GM12878 (cell line): ENCODE results near the gene PIGU.

ENCODE experiments used
- ATF7 ChIP-seq: fragments of 450-650 bp; IDR thresholded peaks from 2 replicates; pipeline ENCODE4 v1.6.1; 2016; ENCODE audit warnings: low read depth, mild to moderate bottlenecking
- CTCF ChIP-seq, 3 experiments: IDR thresholded peaks in 2 of 3; conservative IDR thresholded peaks in 1 of 3; 2 replicates each; pipeline ENCODE4 v1.5.1; 2011; ENCODE audit warnings: low read depth in 3 of 3, low read length in 3 of 3, mild to moderate bottlenecking in 3 of 3, control low read depth in 2 of 3, moderate library complexity in 2 of 3, inconsistent platforms in 1 of 3, mixed read lengths in 1 of 3; ENCODE audit not compliant: control insufficient read depth in 2 of 3, insufficient read depth in 1 of 3; ENCODE audit errors: extremely low read depth in 1 of 3
- ETV6 ChIP-seq, 2 experiments: fragments of 450-650 bp in 1 of 2; IDR thresholded peaks in 1 of 2; conservative IDR thresholded peaks in 1 of 2; 2 replicates each; pipeline ENCODE4 v1.6.1; 2014; ENCODE audit warnings: antibody characterized with exemption in 1 of 2, borderline replicate concordance in 1 of 2, low read depth in 1 of 2, mild to moderate bottlenecking in 1 of 2, moderate library complexity in 1 of 2
- HDAC2 ChIP-seq: fragments of 200-600 bp; sonication (generic); IDR thresholded peaks from 2 replicates; pipeline ENCODE4 v1.6.1; 2017
- JUND ChIP-seq: IDR thresholded peaks from 2 replicates; pipeline ENCODE4 v1.6.1; 2012; ENCODE audit warnings: low read depth, mild to moderate bottlenecking, low read length, improper control_type of control experiment, moderate library complexity
- KDM1A ChIP-seq: fragments of 200-600 bp; sonication (generic); IDR thresholded peaks from 2 replicates; pipeline ENCODE4 v1.6.1; 2016; ENCODE audit warnings: borderline replicate concordance
- POLR2A ChIP-seq: IDR thresholded peaks from 2 replicates; pipeline ENCODE4 v1.6.1; 2011; ENCODE audit warnings: low read depth, mild to moderate bottlenecking, low read length
- TBL1XR1 ChIP-seq: IDR thresholded peaks from 2 replicates; pipeline ENCODE4 v1.6.1; 2012; ENCODE audit warnings: low read depth, low read length, improper control_type of control experiment
- ZNF24 ChIP-seq: fragments of 450-650 bp; IDR thresholded peaks from 2 replicates; pipeline ENCODE4 v1.6.1; 2017; ENCODE audit warnings: antibody characterized with exemption, mild to moderate bottlenecking
- TF ChIP-seq, protein P1 (sequence below): fragments of 150-350 bp; IDR thresholded peaks from 2 replicates; pipeline ENCODE4 v1.6.1; 2016; ENCODE audit warnings: low read depth, low read length

DNA sequence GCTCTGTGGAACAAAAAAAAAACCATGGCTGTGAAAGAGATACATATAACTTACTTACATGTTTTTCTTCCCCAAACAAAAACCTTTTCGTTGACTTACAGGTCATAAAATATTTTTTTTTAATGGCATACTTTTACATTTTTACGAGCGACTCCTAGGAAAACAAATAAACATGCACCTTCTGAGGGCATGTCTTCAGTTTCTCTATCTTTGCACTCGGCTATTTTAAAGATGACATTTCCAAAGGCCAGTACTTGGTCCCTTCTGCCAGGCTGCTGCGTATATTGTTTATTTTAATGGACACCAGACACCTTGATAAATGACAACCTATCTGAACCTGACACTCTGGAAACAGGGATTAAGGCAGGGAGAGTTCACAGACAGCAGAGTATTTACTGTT lies 49.4 kb downstream of the PIGU start:
- TF ChIP-seq, protein P1, sequence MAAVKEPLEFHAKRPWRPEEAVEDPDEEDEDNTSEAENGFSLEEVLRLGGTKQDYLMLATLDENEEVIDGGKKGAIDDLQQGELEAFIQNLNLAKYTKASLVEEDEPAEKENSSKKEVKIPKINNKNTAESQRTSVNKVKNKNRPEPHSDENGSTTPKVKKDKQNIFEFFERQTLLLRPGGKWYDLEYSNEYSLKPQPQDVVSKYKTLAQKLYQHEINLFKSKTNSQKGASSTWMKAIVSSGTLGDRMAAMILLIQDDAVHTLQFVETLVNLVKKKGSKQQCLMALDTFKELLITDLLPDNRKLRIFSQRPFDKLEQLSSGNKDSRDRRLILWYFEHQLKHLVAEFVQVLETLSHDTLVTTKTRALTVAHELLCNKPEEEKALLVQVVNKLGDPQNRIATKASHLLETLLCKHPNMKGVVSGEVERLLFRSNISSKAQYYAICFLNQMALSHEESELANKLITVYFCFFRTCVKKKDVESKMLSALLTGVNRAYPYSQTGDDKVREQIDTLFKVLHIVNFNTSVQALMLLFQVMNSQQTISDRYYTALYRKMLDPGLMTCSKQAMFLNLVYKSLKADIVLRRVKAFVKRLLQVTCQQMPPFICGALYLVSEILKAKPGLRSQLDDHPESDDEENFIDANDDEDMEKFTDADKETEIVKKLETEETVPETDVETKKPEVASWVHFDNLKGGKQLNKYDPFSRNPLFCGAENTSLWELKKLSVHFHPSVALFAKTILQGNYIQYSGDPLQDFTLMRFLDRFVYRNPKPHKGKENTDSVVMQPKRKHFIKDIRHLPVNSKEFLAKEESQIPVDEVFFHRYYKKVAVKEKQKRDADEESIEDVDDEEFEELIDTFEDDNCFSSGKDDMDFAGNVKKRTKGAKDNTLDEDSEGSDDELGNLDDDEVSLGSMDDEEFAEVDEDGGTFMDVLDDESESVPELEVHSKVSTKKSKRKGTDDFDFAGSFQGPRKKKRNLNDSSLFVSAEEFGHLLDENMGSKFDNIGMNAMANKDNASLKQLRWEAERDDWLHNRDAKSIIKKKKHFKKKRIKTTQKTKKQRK, result no peak
- TF ChIP-seq ETV6 (conservative IDR thresholded peaks at IDR 0.05 in 1 of 2, IDR thresholded peaks at IDR 0.05 in 1 of 2; ENCODE audit: borderline replicate concordance in 1 of 2, low read depth in 1 of 2) (no peak), HDAC2 (no peak), TBL1XR1 (no peak), POLR2A (no peak), CTCF (IDR thresholded peaks at IDR 0.05 in 2 of 3, conservative IDR thresholded peaks at IDR 0.05 in 1 of 3; ENCODE audit: control insufficient read depth in 2 of 3, extremely low read depth in 1 of 3, insufficient read depth in 1 of 3, low read depth in 3 of 3, low read length in 3 of 3) (no peak), KDM1A (no peak), JUND (no peak), ZNF24 (no peak), ATF7 (no peak)
